Hepatocyte (in vitro differentiated cells): ENCODE measurements around the gene GCGR. TPM values are rescaled to one million over a fixed set of nuclear protein-coding genes. Genes with fewer than 3 reads are reported as not detected.
A peak's percentile ranks its signal among the peaks of the same experiment; 100 is the strongest.

ENCODE experiments used
- DNase-seq: peaks from one replicate; pipeline ENCODE4 v3.0.0-alpha.2; 2016; ENCODE audit warnings: low spot score
- H2AFZ ChIP-seq: fragments of 200-600 bp; sonication (generic); 2 replicates; pipeline ENCODE4 v1.6.0; 2016; ENCODE audit warnings: antibody characterized with exemption, mild to moderate bottlenecking
- H3K27ac ChIP-seq: fragments of 200-600 bp; sonication (generic); 2 replicates; pipeline ENCODE4 v1.5.1; 2016; ENCODE audit warnings: mild to moderate bottlenecking
- H3K27me3 ChIP-seq: fragments of 200-600 bp; sonication (generic); 2 replicates; pipeline ENCODE4 v1.6.1; 2016
- H3K36me3 ChIP-seq: fragments of 200-600 bp; sonication (generic); replicated peaks from 2 replicates; pipeline ENCODE4 v1.5.1; 2016; ENCODE audit warnings: low read depth; ENCODE audit not compliant: insufficient read depth
- H3K4me1 ChIP-seq: fragments of 200-600 bp; sonication (generic); 2 replicates; pipeline ENCODE4 v1.5.1; 2016; ENCODE audit warnings: mild to moderate bottlenecking, moderate library complexity; ENCODE audit not compliant: insufficient read depth
- H3K4me2 ChIP-seq: fragments of 200-600 bp; sonication (generic); 2 replicates; pipeline ENCODE4 v1.6.0; 2016
- H3K4me3 ChIP-seq: fragments of 200-600 bp; sonication (generic); 2 replicates; pipeline ENCODE4 v1.5.1; 2016; ENCODE audit warnings: mild to moderate bottlenecking
- H3K79me2 ChIP-seq: fragments of 200-600 bp; sonication (generic); 2 replicates; pipeline ENCODE4 v1.6.0; 2017; ENCODE audit warnings: mild to moderate bottlenecking
- H3K9me2 ChIP-seq: fragments of 200-600 bp; sonication (generic); replicated peaks from 2 replicates; pipeline ENCODE4 v1.6.0; 2017; ENCODE audit warnings: mild to moderate bottlenecking; ENCODE audit not compliant: insufficient read depth
- H3K9me3 ChIP-seq: fragments of 200-600 bp; sonication (generic); 2 replicates; pipeline ENCODE4 v1.5.1; 2016; ENCODE audit warnings: low read depth, mild to moderate bottlenecking
- H4K20me1 ChIP-seq: fragments of 200-600 bp; sonication (generic); 2 replicates; pipeline ENCODE4 v1.6.0; 2016; ENCODE audit warnings: mild to moderate bottlenecking; ENCODE audit not compliant: insufficient read depth, poor library complexity, severe bottlenecking
- EZH2 ChIP-seq: fragments of 200-600 bp; sonication (generic); IDR thresholded peaks from 2 replicates; pipeline ENCODE4 v1.6.1; 2016; ENCODE audit warnings: antibody characterized with exemption, mild to moderate bottlenecking, borderline replicate concordance
- EZH2phosphoT487 ChIP-seq: fragments of 200-600 bp; sonication (generic); IDR thresholded peaks from one replicate; pipeline ENCODE4 v1.6.1; 2018; ENCODE audit warnings: antibody characterized with exemption, mild to moderate bottlenecking, low read depth, moderate library complexity; ENCODE audit not compliant: unreplicated experiment, severe bottlenecking
- whole genome bisulfite sequencing: methylation state at CpG from one replicate; pipeline ENCODE4 v1.1.6; 2016; ENCODE audit warnings: low lambda C conversion rate; ENCODE audit errors: missing lambda C conversion rate; 5-methylcytosine and 5-hydroxymethylcytosine counted together
- polyA plus RNA-seq: library from polyadenylated mRNA; unstranded; fragments of >200 nt; fragmentation: Nextera tagmentation; extraction: Ambion mirVana; gene quantifications from 2 replicates; pipeline ENCODE4 v1.2.1, GENCODE V29; 2016
- total RNA-seq: library from RNA; depleted of rRNA; stranded (reverse); fragments of >200 nt; gene quantifications from 2 replicates; pipeline ENCODE4 v1.2.3, GENCODE V29; 2014
- TF ChIP-seq, protein P1 (sequence below): fragments of 200-600 bp; sonication (generic); IDR thresholded peaks from 2 replicates; pipeline ENCODE4 v1.5.1; 2016; ENCODE audit warnings: antibody characterized with exemption, mild to moderate bottlenecking; ENCODE audit not compliant: poor library complexity

The GCGR gene
- total and polyA plus RNA-seq, 2 experiments from 2014 or later: 2.9 to 3.8 TPM

DNA sequence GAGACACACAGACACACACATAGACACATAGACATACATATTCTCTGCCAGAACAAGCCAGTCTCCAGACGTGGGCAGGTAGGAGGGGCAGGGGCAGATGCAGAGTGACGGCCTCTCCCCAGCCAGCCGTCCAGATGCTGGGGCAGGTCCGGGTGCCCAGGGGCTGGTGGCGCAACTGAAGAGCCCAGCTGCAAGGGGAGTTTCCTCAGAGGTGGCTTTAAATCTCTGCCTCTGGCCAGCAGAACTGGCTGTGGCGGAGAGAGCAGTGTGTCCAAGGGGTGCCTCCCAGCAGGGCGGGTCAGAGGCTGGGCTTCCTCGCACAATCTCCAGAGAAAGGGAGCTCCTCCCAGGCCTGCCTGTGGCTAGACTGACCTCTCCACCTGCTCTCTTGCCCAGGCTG lies 9.4 kb upstream of the GCGR start:
- DNase-seq: peak; percentile 65
- no peak overlapping the region for H3K4me3 ChIP-seq
- no peaks in the 10 kb centered on the region for H3K4me1 ChIP-seq
- no peaks in the 10 kb centered on the region for H3K9me2 ChIP-seq
- 37% methylated on average over 8 of the region's 8 CpGs for WGBS
- H3K79me2 ChIP-seq: no peaks in the 10 kb centered on the region
- H2AFZ ChIP-seq: no peak overlapping the region
- H3K36me3 ChIP-seq: no peaks in the 10 kb centered on the region
- no peaks in the 10 kb centered on the region for H3K27me3 ChIP-seq
- no peaks in the 10 kb centered on the region for H3K9me3 ChIP-seq
- TF ChIP-seq, protein P1, sequence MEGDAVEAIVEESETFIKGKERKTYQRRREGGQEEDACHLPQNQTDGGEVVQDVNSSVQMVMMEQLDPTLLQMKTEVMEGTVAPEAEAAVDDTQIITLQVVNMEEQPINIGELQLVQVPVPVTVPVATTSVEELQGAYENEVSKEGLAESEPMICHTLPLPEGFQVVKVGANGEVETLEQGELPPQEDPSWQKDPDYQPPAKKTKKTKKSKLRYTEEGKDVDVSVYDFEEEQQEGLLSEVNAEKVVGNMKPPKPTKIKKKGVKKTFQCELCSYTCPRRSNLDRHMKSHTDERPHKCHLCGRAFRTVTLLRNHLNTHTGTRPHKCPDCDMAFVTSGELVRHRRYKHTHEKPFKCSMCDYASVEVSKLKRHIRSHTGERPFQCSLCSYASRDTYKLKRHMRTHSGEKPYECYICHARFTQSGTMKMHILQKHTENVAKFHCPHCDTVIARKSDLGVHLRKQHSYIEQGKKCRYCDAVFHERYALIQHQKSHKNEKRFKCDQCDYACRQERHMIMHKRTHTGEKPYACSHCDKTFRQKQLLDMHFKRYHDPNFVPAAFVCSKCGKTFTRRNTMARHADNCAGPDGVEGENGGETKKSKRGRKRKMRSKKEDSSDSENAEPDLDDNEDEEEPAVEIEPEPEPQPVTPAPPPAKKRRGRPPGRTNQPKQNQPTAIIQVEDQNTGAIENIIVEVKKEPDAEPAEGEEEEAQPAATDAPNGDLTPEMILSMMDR: no peak
- TF ChIP-seq EZH2: no peak
- TF ChIP-seq EZH2phosphoT487: no peak
- no peaks in the 10 kb centered on the region for H4K20me1 ChIP-seq
- no peak overlapping the region for H3K27ac ChIP-seq
- no peak overlapping the region for H3K4me2 ChIP-seq

DNA sequence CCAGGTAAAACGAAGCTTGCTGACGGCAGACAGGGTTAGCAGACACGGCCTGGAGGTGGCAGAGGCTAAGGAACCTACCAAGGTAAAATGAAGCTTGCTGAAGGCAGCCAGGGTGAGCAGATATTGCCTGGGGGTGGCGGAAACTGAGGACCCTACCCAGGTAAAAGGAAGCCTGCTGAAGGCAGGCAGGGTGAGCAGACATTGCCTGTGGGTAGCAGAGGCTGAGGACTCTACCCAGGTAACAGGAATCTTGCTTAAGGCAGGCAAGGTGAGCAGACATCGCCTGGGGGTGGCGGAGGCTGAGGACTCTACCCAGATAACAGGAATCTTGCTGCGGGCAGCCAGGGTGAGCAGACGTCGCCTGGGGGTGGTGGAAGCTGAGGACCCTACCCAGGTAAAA lies 2.6 kb upstream of the GCGR start:
- TF ChIP-seq, protein P1: no peak
- TF ChIP-seq EZH2 (no peak), EZH2phosphoT487 (no peak)

DNA sequence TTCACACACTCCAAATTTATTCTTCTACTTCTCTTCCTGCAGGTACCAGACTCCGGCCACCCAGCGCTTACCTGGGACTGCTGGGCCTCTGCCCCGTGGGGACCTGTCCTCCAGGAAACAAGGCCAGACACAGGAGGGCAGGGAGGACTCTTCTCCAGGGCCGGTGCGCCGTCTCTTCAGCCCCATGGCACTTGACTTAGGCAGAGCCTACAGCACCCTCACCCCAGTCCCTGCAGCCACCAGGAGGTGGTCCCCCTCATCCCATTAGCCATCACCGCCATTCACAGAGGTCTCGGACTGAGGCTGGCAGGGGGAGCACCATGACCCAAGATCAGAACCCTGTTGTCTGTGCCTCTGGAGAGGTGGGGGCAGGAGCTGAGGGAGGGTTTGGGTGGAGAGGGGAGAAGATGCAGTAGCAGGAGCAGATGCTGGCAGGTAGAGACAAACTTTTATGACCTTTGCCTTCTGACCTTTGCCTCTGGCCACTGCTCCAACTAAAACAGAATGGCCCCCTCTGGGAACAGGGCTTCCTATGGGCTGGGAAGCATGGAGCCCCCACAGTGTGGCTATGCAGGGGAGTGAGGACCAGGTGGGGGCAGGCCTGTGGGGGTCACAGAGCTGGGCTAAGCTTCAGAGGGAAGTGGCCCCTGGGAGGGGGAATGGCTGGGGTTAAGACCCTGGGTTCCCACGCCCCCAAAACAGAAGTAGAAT lies 1.7 kb upstream of the GCGR start:
- H4K20me1 ChIP-seq: no peaks in the 10 kb centered on the region

More for the DNA sequence above, 2.6 kb upstream of the GCGR start:
- no peaks in the 10 kb centered on the region for H4K20me1 ChIP-seq
- no peaks in the 10 kb centered on the region for H3K79me2 ChIP-seq
- no peak for DNase-seq
- WGBS: 93% methylated on average over 9 of the region's 9 CpGs
- H3K27ac ChIP-seq: no peak overlapping the region
- no peaks in the 10 kb centered on the region for H3K9me2 ChIP-seq
- H3K4me3 ChIP-seq: no peak overlapping the region
- no peaks in the 10 kb centered on the region for H3K9me3 ChIP-seq
- no peaks in the 10 kb centered on the region for H3K36me3 ChIP-seq
- H3K4me1 ChIP-seq: no peaks in the 10 kb centered on the region
- H3K27me3 ChIP-seq: peaks cover 55% of the 10 kb centered on the region
- no peak overlapping the region for H3K4me2 ChIP-seq
- no peak overlapping the region for H2AFZ ChIP-seq

DNA sequence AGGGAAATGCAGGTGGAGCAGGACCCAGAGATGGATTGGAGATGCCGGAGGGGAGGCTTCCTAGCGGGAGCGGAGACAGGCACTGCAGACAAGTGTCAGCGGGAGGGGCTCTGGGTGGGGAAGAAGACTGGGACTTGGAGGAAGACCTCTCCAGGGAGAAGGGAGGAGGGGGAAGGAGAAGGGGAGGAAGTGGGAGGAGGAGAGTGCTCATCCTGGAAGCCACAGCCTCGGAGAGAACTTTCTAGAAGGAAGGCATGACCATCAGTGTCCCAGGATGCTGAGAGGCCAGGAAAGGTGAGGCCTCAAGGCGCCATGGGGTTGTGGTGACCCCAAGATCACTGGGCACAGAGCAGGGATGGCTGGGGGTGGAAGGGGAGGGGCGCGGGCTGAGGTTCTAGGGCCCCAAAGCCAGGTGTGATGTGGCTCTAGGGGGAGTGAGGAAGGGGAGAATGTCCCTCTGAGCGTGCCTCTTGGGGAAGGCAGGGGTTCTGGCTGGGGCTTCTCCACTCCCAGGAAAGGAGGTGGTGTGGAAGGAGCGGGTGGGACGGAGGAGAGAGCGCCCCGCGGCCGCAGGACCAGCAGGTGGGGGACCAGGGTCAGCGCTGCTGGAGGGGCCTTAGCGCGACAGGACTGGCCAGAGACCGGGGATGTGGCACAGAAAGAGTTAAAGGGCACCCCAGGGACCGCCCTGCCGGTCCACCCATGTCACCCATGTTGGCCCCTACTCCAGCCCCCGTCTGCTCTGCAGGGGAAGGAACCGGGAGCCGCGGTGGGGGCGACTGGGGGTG lies 900 bp upstream of the GCGR start:
- DNase-seq: no peak
- TF ChIP-seq EZH2phosphoT487 (no peak), EZH2 (peak; percentile 45)
- Histone ChIP-seq H4K20me1 (no peaks in the 10 kb centered on the region), H2AFZ (no peak overlapping the region), H3K36me3 (no peaks in the 10 kb centered on the region), H3K27me3 (peaks cover 72% of the 10 kb centered on the region), H3K79me2 (no peaks in the 10 kb centered on the region), H3K4me1 (no peaks in the 10 kb centered on the region), H3K9me2 (no peaks in the 10 kb centered on the region), H3K27ac (no peak overlapping the region), H3K9me3 (no peaks in the 10 kb centered on the region), H3K4me2 (peak overlapping the region; percentile 84), H3K4me3 (no peak overlapping the region)
- 38% methylated on average over 21 of the region's 26 CpGs for WGBS

More for the DNA sequence above, 1.7 kb upstream of the GCGR start:
- H3K36me3 ChIP-seq: no peaks in the 10 kb centered on the region
- peaks cover 63% of the 10 kb centered on the region for H3K27me3 ChIP-seq
- 87% methylated on average over 9 of the region's 9 CpGs for WGBS
- no peaks in the 10 kb centered on the region for H3K4me1 ChIP-seq
- no peak overlapping the region for H3K4me2 ChIP-seq
- TF ChIP-seq EZH2phosphoT487: no peak
- TF ChIP-seq EZH2: no peak
- H3K4me3 ChIP-seq: no peak overlapping the region
- no peaks in the 10 kb centered on the region for H3K9me3 ChIP-seq
- H2AFZ ChIP-seq: no peak overlapping the region
- H3K9me2 ChIP-seq: no peaks in the 10 kb centered on the region
- no peak overlapping the region for H3K27ac ChIP-seq
- DNase-seq: no peak
- no peaks in the 10 kb centered on the region for H3K79me2 ChIP-seq
